Measurements from ENCODE around the gene FXYD3.
A peak's percentile ranks its signal among the peaks of the same experiment; 100 is the strongest.
"Not testable (repeated sequence)": the region's sequence is repeated elsewhere in the genome, so short reads cannot be mapped to it uniquely, and the experiment has no call there.

Gene FXYD3

GRCh38 chr19:35125749-35126623 lies 10.4 kb downstream of the FXYD3 start:
- DNase-seq, result no peak

- no peak for DNase-seq
Observed at GRCh38 chr19:35126624-35126959, 11.0 kb downstream of the FXYD3 start.

GRCh38 chr19:35127871-35128270 lies 12.2 kb downstream of the FXYD3 start:
- no peak for DNase-seq

GRCh38 chr19:35128398-35129057 lies 12.9 kb downstream of the FXYD3 start:
- no peak for DNase-seq

- DNase-seq, result not testable (repeated sequence)
Observed at GRCh38 chr19:35129724-35130274, 14.2 kb downstream of the FXYD3 start.

GRCh38 chr19:35130761-35131720 lies 15.4 kb downstream of the FXYD3 start:
- DNase-seq, result no peak

- DNase-seq, result no peak
Observed at GRCh38 chr19:35132254-35132653, 16.6 kb downstream of the FXYD3 start.

GRCh38 chr19:35133826-35134225 lies 18.2 kb downstream of the FXYD3 start:
- no peak for DNase-seq

- DNase-seq, result no peak
Observed at GRCh38 chr19:35134601-35135242, 19.1 kb downstream of the FXYD3 start, which contains the start of gene LGI4. TSS of gene LGI4 (minus strand) at chr19:35135059. CDS start at chr19:35134680, 379 bp downstream.

GRCh38 chr19:35135389-35135909 lies 19.8 kb downstream of the FXYD3 start:
- peak; percentile 37 for DNase-seq

GRCh38 chr19:35136231-35136630 lies 20.6 kb downstream of the FXYD3 start:
- DNase-seq, result no peak

- DNase-seq, result no peak
Observed at GRCh38 chr19:35136977-35137702, 21.5 kb downstream of the FXYD3 start.

- DNase-seq, result no peak
Observed at GRCh38 chr19:35138305-35138892, 22.8 kb downstream of the FXYD3 start, which contains the start of gene FXYD1. TSS of gene FXYD1 (plus strand) at chr19:35138824. CDS start at chr19:35140080, 1,256 bp downstream.

- no peak for DNase-seq
Observed at GRCh38 chr19:35140207-35140961, 24.8 kb downstream of the FXYD3 start.

GRCh38 chr19:35140962-35141836 lies 25.6 kb downstream of the FXYD3 start:
- peak; percentile 93 for DNase-seq

- DNase-seq, result no peak
Observed at GRCh38 chr19:35141837-35142605, 26.4 kb downstream of the FXYD3 start.

GRCh38 chr19:35142606-35143230 lies 27.1 kb downstream of the FXYD3 start:
- DNase-seq, result peak; percentile 64
